Measurements from ENCODE around the gene COPS4.
"Not testable (repeated sequence)": the region's sequence is repeated elsewhere in the genome, so short reads cannot be mapped to it uniquely, and the experiment has no call there.

Gene COPS4

DNA sequence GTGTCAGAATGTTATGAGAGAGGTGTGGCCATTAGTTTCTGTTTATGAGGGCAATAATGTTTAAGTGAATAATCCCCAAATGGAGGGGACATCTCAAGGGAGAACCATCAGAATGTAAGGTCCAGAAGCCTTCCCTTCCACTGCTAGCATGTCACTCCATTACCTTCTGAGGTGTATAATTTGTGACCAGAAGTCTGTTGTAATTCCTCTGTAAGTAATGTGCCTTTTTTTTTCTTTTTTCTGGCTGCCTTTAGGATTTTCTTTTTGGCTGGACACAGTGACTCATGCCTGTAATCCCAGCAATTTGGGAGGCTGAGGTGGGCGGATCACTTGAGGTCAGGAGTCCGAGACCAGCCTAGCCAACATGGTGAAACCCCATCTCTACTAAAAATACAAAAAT is 10.8 kb upstream of the COPS4 start:
- no peak for DNase-seq

DNA sequence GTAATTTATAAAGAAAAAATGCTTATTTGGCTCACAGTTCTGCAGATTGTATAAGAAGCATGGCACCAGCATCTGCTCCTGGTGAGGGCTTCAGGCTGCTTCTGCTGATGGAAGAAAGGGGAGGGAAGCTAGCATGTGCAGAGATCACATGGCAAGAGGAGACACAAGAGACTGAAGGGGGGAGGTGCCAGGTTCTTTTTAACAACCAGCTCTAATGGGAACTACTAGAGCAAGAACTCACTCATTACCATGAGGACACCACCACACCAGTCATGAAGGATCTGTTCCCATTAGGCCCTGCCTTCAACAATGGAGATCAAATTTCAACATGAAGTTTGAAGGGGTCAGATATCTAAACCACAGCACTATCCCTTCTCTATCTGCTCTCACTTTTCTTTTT is 9.4 kb upstream of the COPS4 start:
- no peak for DNase-seq

DNA sequence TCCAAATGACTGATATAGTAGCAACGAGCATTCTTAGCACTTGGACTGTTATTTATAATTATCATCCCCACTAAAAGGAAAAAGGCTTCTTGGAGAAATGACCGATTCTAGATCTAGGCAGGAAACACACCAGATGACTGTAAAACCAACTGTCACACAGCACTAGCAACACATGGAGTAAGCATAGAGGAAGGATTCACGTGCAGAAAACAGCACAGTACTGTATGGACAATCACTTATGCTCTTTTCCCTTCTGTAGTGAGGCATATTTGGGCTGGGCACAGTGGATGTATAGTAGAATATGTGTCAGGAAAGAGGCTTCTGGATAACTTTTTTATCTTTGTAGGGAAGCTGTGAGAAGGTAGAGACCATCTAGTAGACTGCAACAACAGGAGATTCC is 6.0 kb upstream of the COPS4 start:
- no peak for DNase-seq

DNA sequence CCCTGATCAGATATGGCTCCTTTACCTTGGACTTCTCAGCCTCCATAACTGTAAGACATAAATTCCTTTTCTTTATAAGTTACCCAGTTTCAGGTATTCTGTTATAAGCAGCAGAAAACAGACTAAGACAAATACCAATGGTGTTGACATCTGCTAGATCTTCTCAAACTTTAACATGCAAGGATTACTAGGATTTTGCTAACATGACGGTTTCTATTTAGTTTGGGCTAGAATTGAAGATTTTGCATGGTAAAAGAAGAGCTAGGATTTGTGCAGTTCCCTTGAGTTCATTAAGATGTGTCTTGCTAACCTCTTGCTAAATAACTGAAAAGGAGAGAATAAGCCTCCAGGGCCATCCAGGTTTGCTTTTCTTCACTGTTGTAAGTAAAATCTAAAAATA is 5.3 kb upstream of the COPS4 start:
- DNase-seq, result no peak

DNA sequence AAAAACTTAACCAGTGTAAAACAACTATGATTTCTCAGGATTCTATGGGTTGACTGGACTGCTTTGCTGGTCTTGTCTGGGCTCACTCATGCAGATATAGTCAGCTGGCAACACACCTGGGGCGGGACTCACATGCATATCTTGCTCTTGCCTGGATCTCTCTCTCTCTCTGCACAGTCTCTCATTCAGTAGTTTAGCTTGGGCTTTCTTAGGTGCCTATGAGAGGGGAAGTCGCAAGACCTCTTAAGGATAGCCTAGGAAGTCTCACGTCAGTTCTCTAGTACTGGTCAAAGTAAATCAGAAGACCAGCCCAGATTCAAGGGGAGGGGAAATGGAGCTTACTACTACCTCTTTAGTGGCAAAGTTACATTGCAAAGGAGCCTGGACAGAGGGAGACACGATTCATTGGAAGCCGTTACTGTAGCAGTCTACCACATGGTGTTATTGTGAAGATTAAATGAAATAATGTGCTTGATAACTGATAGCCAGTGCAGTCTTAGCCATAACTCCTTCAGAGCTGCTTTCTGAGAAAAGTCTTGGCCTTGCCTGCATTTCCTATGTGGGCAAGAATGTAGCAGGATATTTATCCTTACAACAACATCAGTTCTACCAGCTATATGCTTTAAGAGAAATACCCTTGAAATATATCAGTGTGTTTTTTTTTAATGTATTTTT is 2.1 kb downstream of the COPS4 start:
- no peak for DNase-seq

DNA sequence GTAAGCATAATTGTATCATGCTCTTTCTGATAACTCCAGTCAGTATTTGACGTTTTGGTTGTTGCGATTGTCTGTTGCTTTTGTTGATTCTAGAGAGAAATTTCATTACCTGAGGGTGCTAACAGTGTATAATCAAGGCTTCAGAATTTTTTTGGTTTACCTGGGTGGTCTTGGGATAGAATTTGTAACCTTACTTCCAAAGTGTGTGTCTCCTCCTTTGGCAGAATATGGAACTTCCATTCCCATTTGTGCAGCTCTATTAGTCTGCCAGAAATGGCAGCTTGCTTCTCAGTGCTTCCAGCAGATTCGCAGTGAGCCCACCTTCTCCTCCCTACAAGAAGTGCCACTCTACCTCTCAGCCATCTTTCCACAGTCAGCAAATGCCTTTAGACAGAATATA is 5.3 kb downstream of the COPS4 start:
- DNase-seq, result no peak

DNA sequence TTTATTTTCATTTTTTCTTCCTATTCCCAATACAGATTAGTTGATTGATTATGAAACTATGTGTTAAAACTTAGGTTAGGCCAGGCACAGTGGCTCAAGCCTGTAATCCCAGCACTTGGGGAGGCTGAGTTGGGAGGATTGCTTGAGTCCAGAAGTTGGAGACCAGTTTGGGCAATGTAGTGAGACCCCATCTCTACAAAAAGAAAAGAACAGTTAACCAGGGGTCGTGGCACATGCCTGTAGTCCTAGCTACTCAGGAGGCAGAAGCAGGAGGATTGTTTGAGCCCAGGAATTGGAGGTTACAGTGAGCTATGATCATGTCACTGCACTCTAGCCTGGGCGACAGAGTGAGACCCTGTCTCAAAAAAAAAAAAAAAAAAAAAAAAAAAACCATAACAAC is 8.2 kb downstream of the COPS4 start:
- DNase-seq, result not testable (repeated sequence)

DNA sequence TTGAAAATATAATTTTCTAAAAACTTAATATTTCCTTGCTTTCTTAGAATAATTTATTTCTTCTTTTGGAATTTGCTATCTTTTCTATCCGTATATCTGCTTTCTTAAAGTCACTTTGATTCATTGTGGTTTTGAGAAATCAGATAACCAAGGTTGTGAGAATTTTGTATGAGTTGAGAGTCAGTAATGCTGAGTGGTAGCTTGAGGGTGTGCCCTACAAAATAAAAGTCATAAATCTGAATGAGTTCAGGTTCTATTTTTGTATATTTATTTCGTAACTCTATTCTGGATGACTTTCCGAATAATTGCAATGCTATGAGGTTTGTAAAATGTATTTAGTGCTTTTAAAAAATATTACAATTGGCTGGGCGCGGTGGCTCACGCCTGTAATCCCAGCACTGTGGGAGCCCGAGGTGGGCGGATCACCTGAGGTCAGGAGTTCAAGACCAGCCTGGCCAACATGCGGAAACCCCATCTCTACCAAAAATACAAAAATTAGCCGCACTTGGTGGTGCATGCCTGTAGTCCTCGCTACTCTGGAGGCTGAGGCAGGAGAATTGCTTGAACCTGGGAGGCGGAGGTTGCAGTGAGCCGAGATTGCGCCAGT is 8.9 kb downstream of the COPS4 start:
- DNase-seq, result peak; percentile 28

DNA sequence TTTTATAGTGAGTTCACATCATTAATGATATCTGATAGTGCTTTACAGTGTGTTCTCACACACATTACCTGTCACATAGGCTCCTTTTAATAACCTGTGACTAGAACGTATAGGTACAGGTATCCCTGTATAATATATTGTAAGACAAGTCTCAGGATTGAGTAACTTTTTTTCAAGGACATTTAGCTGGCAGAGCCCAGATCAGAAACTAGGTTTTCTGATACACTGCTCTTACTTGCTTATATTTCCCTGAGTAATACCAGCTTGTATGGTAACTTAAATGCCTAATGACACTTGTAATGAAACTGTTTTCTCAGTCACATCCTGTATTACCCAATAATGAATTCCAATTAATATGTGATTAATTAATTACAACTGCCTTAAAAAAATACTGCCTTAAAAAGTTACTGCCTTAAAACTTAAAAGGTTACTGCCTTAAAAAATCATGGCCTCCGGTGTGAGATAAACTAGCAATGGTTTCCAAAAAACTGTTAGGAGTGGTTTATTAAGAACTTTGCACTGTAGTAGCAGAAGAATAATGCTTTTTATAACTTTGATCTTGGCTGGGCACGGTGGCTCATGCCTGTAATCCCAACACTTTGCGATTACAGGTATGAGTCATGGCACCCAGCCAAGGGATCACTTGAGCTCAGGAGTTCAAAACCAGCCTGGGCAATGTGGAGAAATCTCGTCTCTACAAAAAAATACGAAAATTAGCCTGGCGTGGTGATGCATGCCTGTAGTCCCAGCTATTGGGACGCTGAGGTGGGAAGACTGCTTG is 11.9 kb downstream of the COPS4 start:
- DNase-seq, result no peak

DNA sequence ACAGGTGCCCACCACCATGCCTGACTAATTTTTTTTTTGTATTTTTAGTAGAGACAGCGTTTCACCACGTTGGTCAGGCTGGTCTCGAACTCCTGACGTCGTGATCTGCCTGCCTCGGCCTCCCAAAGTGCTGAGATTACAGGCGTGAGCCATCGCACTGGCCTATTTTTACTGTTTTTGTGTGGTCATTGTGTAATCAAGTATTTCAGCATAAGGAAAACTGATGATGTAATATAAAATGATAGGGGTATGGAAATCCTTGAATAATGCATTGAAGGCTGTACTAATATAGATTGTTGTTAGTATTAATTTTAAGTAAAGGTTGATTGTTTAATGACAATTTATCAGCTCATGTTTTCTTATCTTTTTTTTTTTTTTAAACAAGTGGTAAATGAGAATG is 13.8 kb downstream of the COPS4 start:
- DNase-seq, result not testable (repeated sequence)

DNA sequence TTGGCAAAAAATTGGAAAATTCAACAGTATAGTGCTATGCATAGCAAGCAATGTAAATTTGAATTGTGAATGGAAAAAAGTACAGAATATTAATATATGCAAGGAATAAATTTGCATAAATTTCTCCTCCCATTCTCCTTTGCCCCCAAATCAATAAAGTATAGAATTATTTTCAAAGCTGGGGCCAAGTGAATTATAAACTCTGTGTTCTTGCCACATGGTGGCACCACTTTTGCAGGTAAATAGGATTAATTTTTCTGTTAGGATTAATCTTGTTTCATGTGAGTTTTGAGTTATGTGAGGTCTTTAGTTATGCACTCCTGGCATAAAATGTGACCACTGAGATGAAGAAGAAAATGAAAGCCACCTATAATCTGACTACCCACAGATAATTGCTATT is 19.9 kb downstream of the COPS4 start:
- peak; percentile 7 for DNase-seq

DNA sequence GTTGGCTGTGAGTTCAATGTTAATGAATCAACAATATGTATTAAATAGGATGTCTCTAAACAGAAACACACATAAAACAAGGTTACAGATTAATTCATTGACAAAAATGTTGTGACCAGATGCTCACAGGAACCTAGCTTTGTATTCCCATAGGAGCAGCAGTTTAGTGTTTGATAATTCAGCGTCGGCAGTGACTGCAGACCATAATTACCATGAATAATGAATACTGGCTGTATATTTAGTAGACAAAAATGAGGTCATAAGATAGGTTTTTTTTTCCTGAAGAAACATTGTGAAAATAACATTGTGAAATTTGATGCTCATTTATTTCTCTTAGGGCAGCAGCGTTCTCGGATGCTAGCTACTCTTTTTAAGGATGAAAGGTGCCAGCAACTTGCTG is 27.8 kb downstream of the COPS4 start:
- DNase-seq, result no peak

DNA sequence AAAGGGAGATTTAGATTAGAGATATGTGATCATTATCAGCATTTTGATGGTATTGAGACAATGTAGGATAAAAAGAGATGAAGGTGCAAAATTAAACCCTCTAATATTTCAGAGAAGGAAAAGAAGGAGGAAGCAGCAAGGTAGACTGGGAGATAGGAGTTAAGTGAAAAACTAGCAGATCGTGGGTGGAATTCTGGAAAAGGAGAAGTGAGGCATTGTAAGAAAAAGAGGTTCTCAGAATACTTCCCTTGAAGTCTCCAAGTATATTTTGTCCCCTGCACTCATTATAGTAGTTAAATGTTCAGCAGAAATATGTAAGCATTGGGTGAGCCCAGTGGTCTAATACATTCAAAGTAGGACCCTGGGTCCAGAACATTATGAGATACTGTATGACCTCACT is 30.3 kb downstream of the COPS4 start:
- no peak for DNase-seq

DNA sequence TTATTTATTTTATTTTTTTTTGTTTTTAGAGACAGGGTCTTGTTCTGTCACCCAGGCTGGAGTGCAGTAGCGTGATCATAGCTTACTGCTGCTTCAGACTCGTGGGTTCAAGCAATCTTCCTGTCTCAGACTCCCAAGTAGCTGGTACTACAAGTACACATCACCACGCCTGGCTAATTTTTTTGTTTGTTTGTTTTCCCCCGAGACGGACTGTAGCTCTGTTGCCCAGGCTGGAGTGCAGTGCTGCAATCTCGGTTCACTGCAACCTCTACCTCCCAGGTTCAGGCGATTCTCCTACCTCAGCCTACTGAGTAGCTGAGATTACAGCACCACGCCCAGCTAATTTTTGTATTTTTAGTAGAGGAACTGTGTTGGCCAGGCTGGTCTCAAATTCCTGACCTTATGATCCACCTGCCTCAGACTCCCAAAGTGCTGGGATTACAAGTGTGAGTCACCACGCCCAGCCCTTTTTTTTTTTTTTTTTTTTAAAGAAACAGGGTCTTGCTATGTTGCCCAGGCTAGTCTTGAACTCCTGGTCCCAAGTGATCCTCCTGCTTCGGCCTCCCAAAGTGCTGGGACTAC is 32.2 kb downstream of the COPS4 start:
- no peak for DNase-seq

DNA sequence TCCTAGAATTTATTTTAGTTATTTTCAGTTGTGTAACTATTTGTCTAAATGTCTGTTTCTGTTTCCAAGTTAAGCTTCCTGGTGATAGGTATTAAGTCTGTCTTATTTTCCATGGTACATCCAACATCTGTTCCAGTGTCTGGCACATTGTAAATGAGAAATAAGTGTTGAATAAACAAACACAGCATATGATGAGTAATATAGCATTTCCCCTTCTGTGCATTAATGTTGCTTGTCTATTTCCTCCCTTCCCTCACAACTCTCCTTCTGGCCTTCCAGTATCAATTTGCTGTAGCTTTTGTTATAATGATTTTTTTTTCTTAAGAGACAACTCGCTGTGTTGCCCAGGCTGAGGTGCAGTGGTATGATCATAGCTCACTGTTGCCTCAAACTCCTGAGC is 36.1 kb downstream of the COPS4 start:
- no peak for DNase-seq

DNA sequence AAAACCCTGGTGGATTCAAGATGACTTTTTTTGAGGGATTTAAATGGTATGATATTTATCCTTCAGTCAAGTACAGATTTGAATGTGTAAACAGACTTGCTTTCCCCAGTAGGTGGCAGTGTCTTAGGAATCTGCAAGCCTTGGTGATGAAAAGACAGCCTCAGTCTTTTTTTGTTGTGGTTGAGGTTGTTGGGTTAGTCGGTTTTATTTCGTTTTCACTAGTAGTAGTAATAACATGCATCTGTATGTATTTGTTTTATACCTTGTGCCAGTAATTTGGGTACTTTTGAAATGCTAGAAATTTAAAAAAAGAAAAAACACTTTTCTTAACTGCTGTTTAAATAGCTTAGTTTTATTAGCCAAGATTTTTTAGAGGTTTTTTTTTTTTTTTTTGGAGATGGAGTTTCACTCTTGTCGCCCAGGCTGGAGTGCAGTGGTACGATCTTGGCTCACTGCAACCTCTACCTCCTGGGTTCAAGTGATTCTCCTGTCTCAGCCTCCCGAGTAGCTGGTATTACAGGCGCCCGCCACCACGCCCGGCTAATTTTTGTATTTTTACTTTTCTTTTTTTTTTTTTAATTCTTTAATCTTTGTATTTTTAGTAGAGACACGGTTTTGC is 39.2 kb downstream of the COPS4 start:
- peak; percentile 78 for DNase-seq

DNA sequence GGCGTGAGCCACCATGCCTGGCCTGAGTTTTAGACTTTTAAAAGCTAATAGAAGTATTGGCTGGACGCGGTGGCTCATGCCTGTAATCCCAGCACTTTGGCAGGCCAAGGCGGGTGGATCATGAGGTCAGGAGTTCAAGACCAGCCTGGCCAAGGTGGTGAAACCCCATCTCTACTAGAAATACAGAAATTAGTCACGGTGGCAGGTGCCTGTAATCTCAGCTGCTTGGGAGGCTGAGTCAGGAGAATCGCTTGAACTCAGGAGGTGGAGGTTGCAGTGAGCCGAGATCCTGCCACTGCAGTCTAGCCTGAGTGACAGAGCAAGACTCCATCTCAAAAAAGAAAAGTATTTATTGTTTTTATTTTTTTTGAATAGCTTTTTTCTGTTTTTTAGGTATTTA is 39.8 kb downstream of the COPS4 start:
- not testable (repeated sequence) for DNase-seq

DNA sequence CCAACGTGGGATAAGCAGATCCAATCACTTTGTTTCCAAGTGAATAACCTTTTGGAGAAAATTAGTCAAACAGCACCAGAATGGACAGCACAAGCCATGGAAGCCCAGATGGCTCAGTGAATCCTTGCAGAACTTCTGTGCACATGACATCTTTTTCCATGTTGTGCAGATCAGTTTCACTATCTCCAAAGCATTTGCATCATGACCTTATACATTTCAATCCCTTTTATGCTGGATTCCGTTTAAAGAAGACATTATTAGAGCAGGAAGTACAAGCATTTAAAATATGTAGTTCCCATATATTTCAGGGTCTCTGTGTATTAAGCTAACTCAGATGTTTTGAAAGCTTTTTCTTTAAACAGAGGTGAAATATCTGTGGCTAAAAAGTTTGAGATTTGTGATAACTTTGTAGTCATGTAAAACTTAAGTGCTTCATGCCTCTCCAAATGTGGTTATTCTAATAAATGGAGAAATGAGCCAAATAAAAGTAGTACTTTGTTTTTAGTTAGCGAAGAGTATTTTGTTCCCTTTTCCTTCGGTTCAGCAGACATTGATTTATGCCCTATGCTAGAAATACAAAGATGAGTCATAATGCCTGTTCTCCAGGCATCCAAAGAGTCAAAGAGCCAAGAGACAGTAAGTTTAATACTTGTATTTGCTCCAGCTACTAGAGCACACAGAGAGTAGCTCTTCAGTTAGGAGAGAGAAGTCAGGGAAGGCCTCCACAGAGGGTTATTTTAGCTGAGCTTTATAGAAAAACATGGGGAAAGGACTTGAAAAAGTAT is 40.5 kb downstream of the COPS4 start:
- peak; percentile 39 for DNase-seq

DNA sequence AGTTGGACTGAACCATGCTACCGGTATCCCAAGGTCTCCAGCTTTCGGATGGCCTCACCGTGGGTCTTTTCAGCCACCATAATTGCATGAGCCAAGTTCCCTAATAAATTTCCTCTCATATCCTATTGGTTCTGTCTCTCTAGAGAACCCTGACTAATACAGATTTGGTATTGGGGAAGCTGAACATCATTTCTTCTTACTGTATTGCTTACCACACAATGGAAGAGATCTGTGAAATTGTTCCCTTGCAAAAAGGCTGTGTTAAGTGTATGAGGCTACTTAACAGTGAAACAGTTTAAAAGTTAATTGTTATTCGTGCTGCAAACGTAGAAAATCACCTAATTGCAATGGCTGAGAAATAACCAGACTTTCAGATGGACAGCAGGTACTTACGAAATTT is 45.6 kb downstream of the COPS4 start:
- DNase-seq, result no peak

DNA sequence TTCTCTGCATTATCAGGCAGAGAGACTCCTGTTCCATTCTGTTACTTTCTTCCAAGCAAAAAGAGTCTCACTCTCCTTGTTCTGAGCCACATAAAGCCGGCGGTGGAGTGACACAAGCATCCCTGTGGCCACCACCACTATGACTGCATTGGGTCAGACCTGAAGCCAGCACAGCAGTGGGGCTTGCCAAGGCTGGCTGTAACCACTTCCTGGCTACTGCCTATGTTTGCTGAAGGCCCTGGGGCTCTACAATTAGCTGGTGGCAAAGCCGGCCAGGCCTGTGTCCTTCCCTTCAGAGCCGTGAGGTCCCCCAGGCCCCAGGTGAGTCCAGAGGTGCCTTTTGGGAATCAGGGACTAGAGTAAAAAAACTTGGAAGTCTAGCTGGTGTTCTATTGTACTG is 47.8 kb downstream of the COPS4 start:
- no peak for DNase-seq

DNA sequence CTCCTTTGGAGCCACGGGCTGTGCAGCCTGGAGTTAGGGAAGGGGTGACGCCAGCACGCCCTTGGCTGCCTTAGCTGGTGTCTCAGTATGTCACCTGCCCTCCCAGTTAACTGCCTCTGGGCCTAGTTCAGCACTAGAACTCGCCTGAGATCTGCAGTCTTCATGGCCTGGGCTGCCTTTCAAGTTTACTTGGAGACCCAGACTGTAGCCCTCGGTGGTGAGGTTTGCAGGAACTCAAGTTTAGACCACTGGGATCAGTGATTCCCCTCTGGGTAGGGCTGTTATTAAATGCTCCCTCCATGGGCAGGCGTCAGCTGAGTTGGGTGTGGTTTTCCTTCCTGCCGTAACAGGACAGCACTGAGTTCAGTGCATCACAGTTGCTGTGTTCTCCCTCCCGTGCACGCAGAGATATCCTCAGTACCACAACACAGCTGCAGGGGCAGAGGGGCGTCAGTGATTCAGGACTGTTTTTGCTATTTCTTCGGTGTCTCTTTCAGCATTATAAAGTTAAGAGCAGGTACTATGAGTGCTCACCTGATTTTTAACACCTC is 49.0 kb downstream of the COPS4 start:
- DNase-seq, result no peak

DNA sequence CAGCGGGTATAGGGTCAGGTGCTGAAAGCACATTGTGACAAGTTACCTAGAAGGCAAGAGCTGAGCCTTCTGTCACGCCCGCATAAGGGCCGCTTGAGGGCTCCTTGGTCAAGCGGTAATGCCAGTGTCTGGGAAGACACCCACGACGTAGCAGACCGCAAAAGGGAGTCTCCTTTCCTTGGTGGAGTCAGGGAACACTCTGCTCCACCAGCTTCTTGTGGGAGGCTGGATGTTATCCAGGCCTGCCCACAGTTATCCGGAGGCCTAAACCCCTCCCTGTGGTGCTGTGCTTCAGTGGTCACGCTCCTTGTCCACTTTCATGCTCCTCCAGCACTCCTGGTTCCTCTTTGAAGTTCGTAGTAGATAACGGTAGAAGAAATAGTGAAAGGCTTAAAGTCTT is 50.0 kb downstream of the COPS4 start:
- not testable (repeated sequence) for DNase-seq
